ENCODE data around the gene FSCN2. TPM values are rescaled to one million over a fixed set of nuclear protein-coding genes. Genes with fewer than 3 reads are reported as not detected.

Gene FSCN2
- total and polyA plus RNA-seq, 12 donors: 0.22 to 1.9 (median 0.72) TPM; not detected in 1

DNA sequence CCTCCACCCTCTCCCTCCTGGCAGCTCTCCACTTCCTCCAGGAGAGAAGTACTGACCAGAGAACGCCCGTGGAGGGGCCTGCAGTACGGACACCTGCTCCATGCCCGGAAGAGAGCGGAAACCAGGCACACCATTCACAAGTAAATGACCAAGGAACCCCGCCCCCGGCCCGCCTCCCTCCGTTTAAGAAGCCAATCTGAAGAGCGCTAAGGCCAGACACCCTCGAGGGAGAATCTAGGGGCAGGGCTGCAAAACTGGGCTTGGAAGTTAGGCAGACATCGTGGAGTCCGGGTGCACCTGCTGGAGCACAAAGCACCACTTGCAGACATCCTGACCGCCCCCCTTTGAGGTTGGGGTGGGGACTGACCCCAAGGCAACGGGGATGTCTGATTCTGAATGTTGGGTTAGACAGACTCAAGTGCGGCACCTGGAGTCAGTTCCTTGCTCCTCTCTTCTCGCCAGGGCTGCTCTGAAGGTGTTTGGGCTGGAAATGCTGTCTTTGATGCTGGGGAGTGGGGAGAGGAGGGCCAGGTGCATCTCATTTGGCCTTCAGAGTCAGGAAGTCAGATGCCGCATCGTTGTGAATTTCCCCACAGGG, 24.9 kb downstream of the FSCN2 start:
- intact Hi-C loops (cut with DNase I): no loop called here
- H3K36me3 ChIP-seq (replicated peaks in 1 of 2): peaks cover 0 to 17% of the 10 kb centered on the region in 2 donors
- peak overlapping the region; percentile 64 to 94 (median 71) for H3K27ac ChIP-seq
- H3K4me3 ChIP-seq: peak overlapping the region; percentile 12 to 97 (median 76)
- H3K4me1 ChIP-seq (replicated peaks in 1 of 2): peaks cover 29 to 39% of the 10 kb centered on the region in 2 donors
- H3K9me3 ChIP-seq (replicated peaks in 1 of 3): no peaks in the 10 kb centered on the region
- TF ChIP-seq POLR2A (IDR thresholded peaks at IDR 0.05): peak in 1 of 2 donors; percentile 43
- TF ChIP-seq, protein P1, sequence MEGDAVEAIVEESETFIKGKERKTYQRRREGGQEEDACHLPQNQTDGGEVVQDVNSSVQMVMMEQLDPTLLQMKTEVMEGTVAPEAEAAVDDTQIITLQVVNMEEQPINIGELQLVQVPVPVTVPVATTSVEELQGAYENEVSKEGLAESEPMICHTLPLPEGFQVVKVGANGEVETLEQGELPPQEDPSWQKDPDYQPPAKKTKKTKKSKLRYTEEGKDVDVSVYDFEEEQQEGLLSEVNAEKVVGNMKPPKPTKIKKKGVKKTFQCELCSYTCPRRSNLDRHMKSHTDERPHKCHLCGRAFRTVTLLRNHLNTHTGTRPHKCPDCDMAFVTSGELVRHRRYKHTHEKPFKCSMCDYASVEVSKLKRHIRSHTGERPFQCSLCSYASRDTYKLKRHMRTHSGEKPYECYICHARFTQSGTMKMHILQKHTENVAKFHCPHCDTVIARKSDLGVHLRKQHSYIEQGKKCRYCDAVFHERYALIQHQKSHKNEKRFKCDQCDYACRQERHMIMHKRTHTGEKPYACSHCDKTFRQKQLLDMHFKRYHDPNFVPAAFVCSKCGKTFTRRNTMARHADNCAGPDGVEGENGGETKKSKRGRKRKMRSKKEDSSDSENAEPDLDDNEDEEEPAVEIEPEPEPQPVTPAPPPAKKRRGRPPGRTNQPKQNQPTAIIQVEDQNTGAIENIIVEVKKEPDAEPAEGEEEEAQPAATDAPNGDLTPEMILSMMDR (IDR thresholded peaks at IDR 0.05): no peak
- peak in 6 of 7 donors; percentile 79 to 90 (median 84) for DNase-seq
- no peaks in the 10 kb centered on the region for H3K27me3 ChIP-seq
- WGBS, 4 donors: 1 to 2% (median 1%) methylated on average over 12 to 19 of the region's 19 CpGs

DNA sequence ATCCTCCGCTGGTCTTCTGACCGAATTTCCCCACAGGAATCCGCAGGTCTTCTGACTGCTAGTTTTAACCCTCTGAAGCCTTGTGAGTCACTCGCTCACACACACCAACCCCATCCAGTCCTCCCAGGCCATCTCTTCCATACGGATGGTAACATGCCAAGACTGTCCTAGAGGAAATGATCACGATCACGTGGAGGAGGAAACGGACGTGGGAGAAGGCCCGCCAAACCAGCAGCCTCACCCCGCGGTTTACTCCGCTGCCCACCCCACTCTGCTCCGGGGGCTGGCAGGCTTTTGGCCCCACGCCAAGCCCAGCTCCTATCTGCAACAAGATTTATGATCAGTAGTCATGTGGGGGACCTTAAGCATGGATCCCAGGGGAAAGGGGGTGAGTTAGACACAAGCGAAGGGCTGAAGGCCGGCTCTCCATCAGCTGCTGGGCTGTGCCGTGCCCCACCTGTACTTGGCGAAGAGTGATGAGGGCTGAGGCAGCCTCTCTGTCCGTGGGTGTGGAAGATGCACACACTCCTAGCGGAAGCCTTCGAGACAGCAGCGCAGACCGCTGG, 25.5 kb downstream of the FSCN2 start:
- peak in 6 of 7 donors; percentile 69 to 84 (median 74) for DNase-seq
- peak overlapping the region in 1 of 4 donors; percentile 97 for H3K4me3 ChIP-seq
- intact Hi-C loops (cut with DNase I): no loop called here
- H3K4me1 ChIP-seq (replicated peaks in 1 of 2): peaks cover 29 to 39% of the 10 kb centered on the region in 2 donors
- 15 to 24% (median 16%) methylated on average over 15 to 24 of the region's 24 CpGs for WGBS, 4 donors
- peaks cover 0 to 21% of the 10 kb centered on the region in 2 donors for H3K36me3 ChIP-seq (replicated peaks in 1 of 2)
- peak overlapping the region in 4 of 5 donors; percentile 64 to 94 (median 76) for H3K27ac ChIP-seq
- no peaks in the 10 kb centered on the region for H3K27me3 ChIP-seq
- TF ChIP-seq POLR2A (IDR thresholded peaks at IDR 0.05): no peak
- TF ChIP-seq, protein P1 (IDR thresholded peaks at IDR 0.05): no peak
- no peaks in the 10 kb centered on the region for H3K9me3 ChIP-seq (replicated peaks in 1 of 3)

DNA sequence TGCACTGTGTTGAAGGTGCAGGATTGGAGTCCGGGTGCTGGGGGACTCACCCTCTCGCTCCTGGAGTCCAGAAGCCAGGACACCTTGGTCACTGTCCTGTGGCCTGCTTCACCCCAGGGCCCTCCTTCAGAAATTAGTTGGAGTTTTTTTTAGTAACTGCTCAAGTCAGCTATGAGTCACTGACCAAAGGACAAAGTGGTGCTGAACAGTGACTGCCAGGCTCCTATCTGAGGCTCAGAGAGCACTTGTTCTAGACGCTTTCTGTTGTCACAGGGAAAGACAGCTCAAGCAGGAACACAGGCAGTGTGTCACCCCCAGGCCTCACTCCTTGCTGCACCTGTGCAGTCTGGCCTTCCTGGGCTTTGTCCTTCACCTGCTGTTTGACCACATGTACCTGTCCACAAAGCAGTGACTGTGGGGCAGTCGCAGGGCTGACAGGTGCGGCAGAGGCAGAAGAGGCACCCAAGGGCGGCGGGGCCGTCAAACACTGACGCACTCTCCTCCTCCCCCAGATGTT, 28.1 kb downstream of the FSCN2 start:
- no peak for TF ChIP-seq POLR2A (IDR thresholded peaks at IDR 0.05)
- TF ChIP-seq, protein P1 (IDR thresholded peaks at IDR 0.05): no peak
- Histone ChIP-seq H3K4me3 (no peak overlapping the region), H3K27me3 (no peaks in the 10 kb centered on the region), H3K9me3 (replicated peaks in 1 of 3) (no peaks in the 10 kb centered on the region), H3K27ac (peak overlapping the region in 4 of 5 donors; percentile 24 to 78 (median 53)), H3K36me3 (replicated peaks in 1 of 2) (peaks cover 0 to 45% of the 10 kb centered on the region in 2 donors), H3K4me1 (replicated peaks in 1 of 2) (peaks cover 26 to 31% of the 10 kb centered on the region in 2 donors)
- 53 to 70% (median 62%) methylated on average over 7 to 9 of the region's 9 CpGs for WGBS, 4 donors
- intact Hi-C loops (cut with DNase I): no loop called here
- peak in 6 of 7 donors; percentile 58 to 74 (median 68) for DNase-seq

DNA sequence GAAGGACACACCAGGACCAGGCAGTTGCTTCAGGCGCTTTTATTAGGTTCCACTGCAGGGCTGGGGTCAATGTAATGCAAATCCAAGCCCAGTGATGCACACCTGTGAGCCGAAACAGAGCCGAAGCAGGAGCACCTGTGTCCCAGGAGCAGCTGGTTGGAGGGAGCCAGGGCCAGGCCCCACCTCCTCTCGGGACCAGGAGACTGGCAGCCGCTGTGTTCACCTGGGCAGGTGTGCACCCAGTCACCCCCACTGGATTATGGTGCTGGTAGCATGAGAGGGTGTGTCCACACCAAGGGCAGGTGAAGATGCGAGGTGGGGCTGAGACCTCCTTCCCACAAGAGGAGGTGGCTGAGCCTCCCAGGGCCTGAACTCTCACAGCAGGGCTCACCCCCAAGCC, 28.7 kb downstream of the FSCN2 start:
- 84 to 95% (median 92%) methylated on average over 5 to 6 of the region's 6 CpGs for WGBS, 4 donors
- peaks cover 0 to 49% of the 10 kb centered on the region in 2 donors for H3K36me3 ChIP-seq (replicated peaks in 1 of 2)
- TF ChIP-seq POLR2A (IDR thresholded peaks at IDR 0.05): no peak
- TF ChIP-seq, protein P1 (IDR thresholded peaks at IDR 0.05): no peak
- intact Hi-C loops (cut with DNase I): no loop called here
- peak overlapping the region in 3 of 5 donors; percentile 24 to 78 (median 55) for H3K27ac ChIP-seq
- DNase-seq: no peak
- no peak overlapping the region for H3K4me3 ChIP-seq
- peaks cover 22 to 27% of the 10 kb centered on the region in 2 donors for H3K4me1 ChIP-seq (replicated peaks in 1 of 2)
- H3K9me3 ChIP-seq (replicated peaks in 1 of 3): no peaks in the 10 kb centered on the region
- H3K27me3 ChIP-seq: no peaks in the 10 kb centered on the region
